Mesodermal cell (in vitro differentiated cells): ENCODE results near the gene HDAC3.

ENCODE experiments used
- H3K27ac ChIP-seq: 2 replicates; pipeline ENCODE4 v1.7.0; 2013; ENCODE audit warnings: mild to moderate bottlenecking, low read depth, low read length, moderate library complexity; ENCODE audit not compliant: severe bottlenecking
- H3K36me3 ChIP-seq: 2 replicates; pipeline ENCODE4 v1.7.1; 2013; ENCODE audit warnings: mild to moderate bottlenecking, low read length, moderate library complexity; ENCODE audit not compliant: control insufficient read depth, insufficient read depth
- H3K4me1 ChIP-seq: one replicate; pipeline ENCODE4 v1.7.1; 2013; ENCODE audit warnings: mild to moderate bottlenecking, low read length; ENCODE audit not compliant: insufficient read depth, control insufficient read depth, poor library complexity, severe bottlenecking
- H3K4me3 ChIP-seq: 2 replicates; pipeline ENCODE4 v1.7.0; 2013; ENCODE audit warnings: low read length, control low read depth, mild to moderate bottlenecking; ENCODE audit not compliant: insufficient read depth, poor library complexity, severe bottlenecking; ENCODE audit errors: extremely low read depth
- H3K9me3 ChIP-seq: 2 replicates; pipeline ENCODE4 v1.7.1; 2013; ENCODE audit warnings: mild to moderate bottlenecking, low read length, moderate library complexity; ENCODE audit not compliant: control insufficient read depth
- WGBS, 2 experiments: methylation state at CpG; one replicate each; pipeline ENCODE4 v1.1.5; 2013; ENCODE audit warnings: missing lambda C conversion rate in 2 of 2; ENCODE audit not compliant: insufficient coverage in 2 of 2; 5-methylcytosine and 5-hydroxymethylcytosine counted together

Gene HDAC3

GRCh38 chr5:141672841-141673813 lies 36.5 kb upstream of the HDAC3 start:
- H3K9me3 ChIP-seq = no peaks in the 10 kb centered on the region
- no peaks in the 10 kb centered on the region for H3K4me1 ChIP-seq
- peaks cover 74% of the 10 kb centered on the region for H3K36me3 ChIP-seq
- H3K4me3 ChIP-seq = no peak overlapping the region
- WGBS, 2 experiments = 84 to 92% methylated on average over 8 to 12 of the region's 19 CpGs
- H3K27ac ChIP-seq = no peak overlapping the region

- peaks cover 70% of the 10 kb centered on the region for H3K36me3 ChIP-seq
- WGBS, 2 experiments = 94 to 95% methylated on average over 20 to 23 of the region's 23 CpGs
- H3K4me3 ChIP-seq = no peak overlapping the region
- no peaks in the 10 kb centered on the region for H3K9me3 ChIP-seq
- H3K27ac ChIP-seq = no peak overlapping the region
- no peaks in the 10 kb centered on the region for H3K4me1 ChIP-seq
These were observed 35.6 kb upstream of the HDAC3 start for GRCh38 chr5:141672071-141672840.

- Histone ChIP-seq H3K27ac (no peak overlapping the region), H3K9me3 (no peaks in the 10 kb centered on the region), H3K36me3 (peaks cover 71% of the 10 kb centered on the region), H3K4me1 (no peaks in the 10 kb centered on the region), H3K4me3 (no peak overlapping the region)
- 84% methylated on average over 2 of the region's 4 CpGs; no CpG with 5 or more reads in 1 of the 2 experiments for WGBS, 2 experiments
These were observed 32.9 kb upstream of the HDAC3 start for GRCh38 chr5:141669520-141669919.

GRCh38 chr5:141668601-141669265 lies 32.1 kb upstream of the HDAC3 start:
- Histone ChIP-seq H3K4me1 (no peaks in the 10 kb centered on the region), H3K4me3 (no peak overlapping the region), H3K27ac (no peak overlapping the region), H3K9me3 (no peaks in the 10 kb centered on the region), H3K36me3 (peaks cover 76% of the 10 kb centered on the region)
- WGBS, 2 experiments = 87 to 93% methylated on average over 3 to 5 of the region's 8 CpGs

DNA sequence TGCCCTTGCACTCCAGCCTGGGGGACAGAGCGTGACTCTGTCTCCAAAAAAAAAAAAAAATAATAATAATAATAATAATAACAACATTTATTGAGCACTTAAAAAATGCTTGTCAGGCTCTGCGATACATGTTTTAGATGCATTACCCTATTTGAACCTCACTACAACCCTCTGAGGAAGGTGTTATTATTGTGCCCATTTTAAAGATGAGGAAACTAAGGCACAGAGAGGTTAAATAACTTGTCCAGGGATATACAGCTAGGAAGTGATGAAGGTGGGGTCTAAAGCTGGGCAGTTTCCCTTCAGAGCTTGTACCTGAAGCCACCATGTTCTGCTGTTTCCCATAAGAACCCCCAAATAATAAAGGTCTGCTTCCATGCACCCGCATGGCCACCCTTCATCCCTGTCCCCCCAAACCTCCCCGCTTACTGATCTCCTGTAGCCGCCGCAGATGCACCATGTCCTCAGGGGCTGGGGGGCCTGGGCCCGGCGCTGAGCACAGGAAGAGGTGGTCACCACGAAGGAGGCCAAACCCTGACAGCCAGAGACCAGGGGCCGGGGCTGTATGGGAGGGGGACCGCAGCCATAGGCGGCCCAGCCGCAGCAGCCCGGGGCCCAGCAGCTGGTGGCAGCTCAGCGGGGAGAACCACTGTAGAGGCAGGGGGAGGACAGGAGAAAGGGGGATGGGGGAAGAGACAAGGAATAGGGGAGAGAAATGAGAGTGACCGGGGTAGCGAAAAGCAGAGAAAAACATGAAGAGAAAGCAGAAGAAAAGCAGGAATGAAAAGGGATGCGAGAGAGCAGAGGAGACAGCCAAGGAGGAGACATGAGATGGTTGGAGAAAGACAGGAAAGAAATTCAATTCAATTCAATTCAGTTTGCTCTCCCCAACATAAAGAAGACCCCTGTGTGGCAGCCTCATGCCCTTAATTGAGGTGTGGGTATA lies 29.6 kb upstream of the HDAC3 start:
- Histone ChIP-seq H3K9me3 (no peaks in the 10 kb centered on the region), H3K36me3 (peaks cover 78% of the 10 kb centered on the region), H3K4me1 (no peaks in the 10 kb centered on the region), H3K27ac (no peak overlapping the region), H3K4me3 (no peak overlapping the region)
- WGBS, 2 experiments = 82 to 88% methylated on average over 11 to 16 of the region's 18 CpGs

DNA sequence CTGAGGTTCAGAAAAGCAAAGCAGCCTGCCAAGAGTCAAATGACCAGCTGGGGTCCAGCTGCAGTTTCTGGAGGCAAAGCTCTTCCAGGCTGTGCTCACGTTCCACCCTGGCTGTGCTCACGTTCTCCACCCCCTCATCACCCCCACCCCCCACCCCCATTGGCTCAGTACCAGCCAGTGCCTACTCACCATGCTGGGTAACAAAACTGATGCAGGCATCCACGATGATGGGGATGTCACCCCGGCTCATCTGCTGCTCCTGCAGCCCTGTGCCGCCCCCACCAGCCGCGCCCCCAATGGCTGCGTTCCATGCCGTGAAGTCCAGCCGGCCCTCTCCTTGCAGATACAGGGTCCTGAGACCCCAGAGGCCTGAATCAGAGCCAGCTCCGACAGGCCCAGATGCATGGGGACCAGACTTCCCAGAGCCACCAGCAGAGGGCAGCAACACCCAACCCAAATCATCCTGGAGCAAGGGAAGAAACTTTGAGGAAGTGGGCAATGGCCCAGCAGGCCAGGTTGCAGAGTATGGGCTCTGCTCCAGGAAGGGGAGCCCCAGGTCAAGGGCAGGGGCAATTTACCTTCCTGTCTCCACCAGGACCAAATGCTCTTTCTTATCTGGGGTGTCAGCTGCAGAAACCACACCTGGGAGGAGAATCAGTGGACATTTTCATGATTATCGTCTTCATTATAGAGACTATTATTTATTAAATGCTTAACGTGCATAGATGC lies 28.2 kb upstream of the HDAC3 start:
- 40 to 54% methylated on average over 4 to 9 of the region's 13 CpGs for WGBS, 2 experiments
- Histone ChIP-seq H3K4me1 (no peaks in the 10 kb centered on the region), H3K4me3 (no peak overlapping the region), H3K9me3 (no peaks in the 10 kb centered on the region), H3K36me3 (peaks cover 75% of the 10 kb centered on the region), H3K27ac (no peak overlapping the region)

DNA sequence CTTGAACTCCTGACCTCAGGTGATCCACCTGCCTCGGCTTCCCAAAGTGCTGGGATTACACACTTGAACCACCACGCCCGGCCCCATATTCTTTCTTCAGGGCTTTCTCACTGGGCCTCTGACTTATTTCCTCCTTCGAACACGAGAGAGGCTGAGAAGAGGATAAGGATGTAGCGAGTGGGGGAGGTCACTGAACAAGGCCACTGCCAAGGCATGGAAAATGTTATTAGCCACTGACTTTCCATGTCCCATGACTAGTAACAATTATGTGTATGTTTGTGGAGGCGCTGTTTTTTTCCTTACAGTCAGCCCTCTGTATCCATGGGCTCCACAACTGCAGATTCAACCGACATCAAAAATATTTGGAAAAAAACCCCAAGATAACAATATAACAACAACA lies 26.9 kb upstream of the HDAC3 start:
- peaks cover 75% of the 10 kb centered on the region for H3K36me3 ChIP-seq
- WGBS, 2 experiments = 96% methylated on average over 3 to 5 of the region's 8 CpGs
- H3K4me1 ChIP-seq = no peaks in the 10 kb centered on the region
- no peak overlapping the region for H3K27ac ChIP-seq
- no peaks in the 10 kb centered on the region for H3K9me3 ChIP-seq
- no peak overlapping the region for H3K4me3 ChIP-seq

GRCh38 chr5:141662028-141662427 lies 25.4 kb upstream of the HDAC3 start:
- 94% methylated on average over 7 to 15 of the region's 17 CpGs for WGBS, 2 experiments
- Histone ChIP-seq H3K36me3 (peaks cover 85% of the 10 kb centered on the region), H3K9me3 (no peaks in the 10 kb centered on the region), H3K4me3 (no peak overlapping the region), H3K27ac (no peak overlapping the region), H3K4me1 (peaks cover 8% of the 10 kb centered on the region)

- peaks cover 16% of the 10 kb centered on the region for H3K4me1 ChIP-seq
- peaks cover 93% of the 10 kb centered on the region for H3K36me3 ChIP-seq
- H3K27ac ChIP-seq = no peak overlapping the region
- no peak overlapping the region for H3K4me3 ChIP-seq
- H3K9me3 ChIP-seq = no peaks in the 10 kb centered on the region
- WGBS, 2 experiments = 95% methylated on average over 7 of the region's 8 CpGs
These were observed 21.4 kb upstream of the HDAC3 start for GRCh38 chr5:141657937-141658545.
